NCI-H2081 treated with DMSO at 0.1 percent for 48 hours (cell line): ENCODE results near the gene NGFR.

Experiments
- DNase-seq: peaks from one replicate; lab custom pipeline; 2025; lab: John Stamatoyannopoulos, UW

Gene NGFR

GRCh38 chr17:49494986-49495841 is at the start of gene NGFR:
TSS of gene NGFR (plus strand) at chr17:49495293. CDS start at chr17:49495418, 125 bp downstream.
- DNase-seq = no peak

GRCh38 chr17:49445591-49445990 is 49.5 kb upstream of the NGFR start:
- no peak for DNase-seq

GRCh38 chr17:49447628-49448302 is 47.3 kb upstream of the NGFR start:
- DNase-seq = no peak

GRCh38 chr17:49450181-49450580 is 44.9 kb upstream of the NGFR start:
- DNase-seq = no peak

GRCh38 chr17:49450735-49451134 is 44.4 kb upstream of the NGFR start:
- DNase-seq = no peak

GRCh38 chr17:49452201-49452600 is 42.9 kb upstream of the NGFR start:
- no peak for DNase-seq

- no peak for DNase-seq
Measured at GRCh38 chr17:49452661-49453060, 42.4 kb upstream of the NGFR start.

GRCh38 chr17:49454050-49454449 is 41.0 kb upstream of the NGFR start:
- no peak for DNase-seq

GRCh38 chr17:49455272-49455861 is 39.7 kb upstream of the NGFR start:
- no peak for DNase-seq

GRCh38 chr17:49456183-49456965 is 38.7 kb upstream of the NGFR start:
- no peak for DNase-seq

- no peak for DNase-seq
Measured at GRCh38 chr17:49457564-49458535, 37.2 kb upstream of the NGFR start.

- no peak for DNase-seq
Measured at GRCh38 chr17:49459401-49459984, 35.6 kb upstream of the NGFR start.

- no peak for DNase-seq
Measured at GRCh38 chr17:49460401-49460800, 34.7 kb upstream of the NGFR start.

- DNase-seq = no peak
Measured at GRCh38 chr17:49461580-49461979, 33.5 kb upstream of the NGFR start.

GRCh38 chr17:49464049-49464448 is 31.0 kb upstream of the NGFR start:
- no peak for DNase-seq

- no peak for DNase-seq
Measured at GRCh38 chr17:49465331-49465903, 29.7 kb upstream of the NGFR start.

- no peak for DNase-seq
Measured at GRCh38 chr17:49466436-49466835, 28.7 kb upstream of the NGFR start.

- no peak for DNase-seq
Measured at GRCh38 chr17:49467175-49467574, 27.9 kb upstream of the NGFR start.

GRCh38 chr17:49468811-49469385 is 26.2 kb upstream of the NGFR start:
- DNase-seq = no peak
